Panc1 (cell line): Measurements from ENCODE around the gene CEACAM20. TPM values are rescaled to one million over a fixed set of nuclear protein-coding genes. Genes with fewer than 3 reads are reported as not detected.
"Not testable (repeated sequence)": the region's sequence is repeated elsewhere in the genome, so short reads cannot be mapped to it uniquely, and the experiment has no call there.

Experiments
- ATAC-seq: fragments of 200-7000 bp; cut with Tn5 transposase; 2 replicates; pipeline ENCODE4 v1.9.1; 2020; ENCODE audit warnings: mild to moderate bottlenecking, moderate library complexity
- BruUV-seq: library from RNA; stranded (reverse); fragments of 400-500 nt; replicated peaks from 2 replicates; lab custom pipeline; 2021; lab: Mats Ljungman, UMichigan
- CTCF ChIA-PET: fragments of 300-600 bp; sonication (Branson Sonifier 250); formaldehyde crosslinking; loops from one replicate; lab custom pipeline; 2022; ENCODE audit warnings: antibody characterized with exemption; lab: Charles Lee
- POLR2A ChIA-PET: fragments of 300-600 bp; sonication (Branson Sonifier 250); formaldehyde crosslinking; loops from one replicate; lab custom pipeline; 2022; ENCODE audit warnings: antibody characterized with exemption; lab: Charles Lee
- DNase-seq: peaks from one replicate; pipeline ENCODE4 v3.0.0-alpha.2; 2010; ENCODE audit warnings: low read depth, low spot score
- H3K27ac ChIP-seq: 2 replicates; pipeline ENCODE4 v1.5.1; 2011; ENCODE audit warnings: mild to moderate bottlenecking, low read length, inconsistent platforms
- H3K27me3 ChIP-seq: fragments of 200-500 bp; sonication (Bioruptor generic); 2 replicates; pipeline ENCODE4 v1.6.0; 2014; ENCODE audit warnings: low read length, inconsistent platforms; ENCODE audit not compliant: control insufficient read depth, insufficient read depth
- H3K36me3 ChIP-seq: fragments of 200-500 bp; sonication (Bioruptor generic); 2 replicates; pipeline ENCODE4 v1.5.1; 2014; ENCODE audit warnings: inconsistent platforms, mild to moderate bottlenecking, low read length, moderate library complexity; ENCODE audit not compliant: control insufficient read depth, insufficient read depth
- H3K4me1 ChIP-seq: 2 replicates; pipeline ENCODE4 v1.5.1; 2011; ENCODE audit warnings: inconsistent platforms, mild to moderate bottlenecking, low read length, moderate library complexity; ENCODE audit not compliant: control insufficient read depth, insufficient read depth
- H3K4me3 ChIP-seq, 2 experiments: 2 replicates each; pipeline ENCODE4 v1.5.1; 2011 to 2012; ENCODE audit warnings: low read depth in 2 of 2, low read length in 2 of 2, mild to moderate bottlenecking in 2 of 2, inconsistent platforms in 1 of 2, moderate library complexity in 1 of 2
- H3K9me3 ChIP-seq: fragments of 200-500 bp; sonication (Bioruptor generic); 2 replicates; pipeline ENCODE4 v1.5.1; 2014; ENCODE audit warnings: low read depth, mild to moderate bottlenecking, inconsistent platforms, low read length, moderate library complexity; ENCODE audit not compliant: control insufficient read depth, insufficient read depth
- CTCF ChIP-seq: fragments of 450-650 bp; IDR thresholded peaks from 2 replicates; pipeline ENCODE4 v1.5.1; 2017; ENCODE audit warnings: mild to moderate bottlenecking
- POLR2AphosphoS5 ChIP-seq: IDR thresholded peaks from 2 replicates; pipeline ENCODE4 v1.6.1; 2012; ENCODE audit warnings: mild to moderate bottlenecking, low read depth, low read length, moderate library complexity
- REST ChIP-seq, 2 experiments: IDR thresholded peaks; 2 replicates each; pipeline ENCODE4 v1.6.1; 2011 to 2012; ENCODE audit warnings: low read depth in 2 of 2, control low read depth in 1 of 2, low read length in 1 of 2, mild to moderate bottlenecking in 1 of 2, moderate library complexity in 1 of 2; ENCODE audit not compliant: insufficient read depth in 1 of 2
- SIN3A ChIP-seq: IDR thresholded peaks from 2 replicates; pipeline ENCODE4 v1.6.1; 2012; ENCODE audit warnings: low read depth, mild to moderate bottlenecking, low read length, moderate library complexity, borderline replicate concordance; ENCODE audit not compliant: insufficient read depth
- TCF7L2 ChIP-seq: IDR thresholded peaks from 2 replicates; pipeline ENCODE4 v1.6.1; 2011; ENCODE audit warnings: mild to moderate bottlenecking, low read depth, low read length, inconsistent platforms
- in situ Hi-C: cut with HindIII; loops from 2 replicates; pipeline ENCODE4 v1.10.0; 2016; ENCODE audit warnings: low sequenced_read_pairs, low pct_unique_long_range_greater_than_20kb
- intact Hi-C: fragments of 100-400 bp; cut with micrococcal nuclease; formaldehyde crosslinking; loops from one replicate; pipeline ENCODE4 v1.10.0; 2022; ENCODE audit not compliant: unreplicated experiment
- total RNA-seq: library from RNA; stranded (reverse); gene quantifications from one replicate; pipeline ENCODE4 v1.2.1, GENCODE V29; 2021; ENCODE audit not compliant: unreplicated experiment

Gene CEACAM20
- total RNA-seq, 1 experiment from 2014 or later = not detected

- H3K36me3 ChIP-seq = no peaks in the 10 kb centered on the region
- ChIA-PET POLR2A (no interaction called here), CTCF (no interaction called here)
- intact Hi-C loops = no loop called here
- no peaks in the 10 kb centered on the region for H3K4me1 ChIP-seq
- ATAC-seq (no peak), DNase-seq (no peak)
- in situ Hi-C loops = no loop called here
- H3K27me3 ChIP-seq = peaks cover 4% of the 10 kb centered on the region; the same call in 1 of the 2 replicates
- TF ChIP-seq POLR2AphosphoS5 = no peak
- TF ChIP-seq REST (IDR thresholded peaks at IDR 0.05; ENCODE audit: insufficient read depth in 1 of 2, low read depth in 2 of 2, low read length in 1 of 2) = no peak
- TF ChIP-seq SIN3A = no peak
- TF ChIP-seq CTCF = no peak
- no peak for TF ChIP-seq TCF7L2
- no TSS peak for BruUV-seq
- H3K4me3 ChIP-seq = no peak overlapping the region
- H3K27ac ChIP-seq = no peak overlapping the region
- H3K9me3 ChIP-seq = no peaks in the 10 kb centered on the region
These were observed 38.3 kb upstream of the CEACAM20 start for GRCh38 chr19:44567745-44568144.

- TF ChIP-seq SIN3A (no peak), REST (IDR thresholded peaks at IDR 0.05; ENCODE audit: insufficient read depth in 1 of 2, low read depth in 2 of 2, low read length in 1 of 2) (no peak), POLR2AphosphoS5 (no peak), TCF7L2 (no peak)
- POLR2A ChIA-PET = no interaction called here
- CTCF ChIA-PET = no interaction called here
- Histone ChIP-seq H3K9me3 (no peaks in the 10 kb centered on the region), H3K27me3 (peaks cover 4% of the 10 kb centered on the region; the same call in 1 of the 2 replicates), H3K4me3 (no peak overlapping the region), H3K27ac (no peak overlapping the region), H3K36me3 (no peaks in the 10 kb centered on the region), H3K4me1 (no peaks in the 10 kb centered on the region)
- in situ Hi-C loops (no loop called here), intact Hi-C loops (no loop called here)
- no TSS peak for BruUV-seq
- no peak for ATAC-seq
- DNase-seq = no peak
These were observed 37.5 kb upstream of the CEACAM20 start for GRCh38 chr19:44566984-44567383.

- POLR2A ChIA-PET, DNase-seq, H3K27ac ChIP-seq, intact Hi-C loops, H3K36me3 ChIP-seq, H3K4me1 ChIP-seq, H3K9me3 ChIP-seq, ATAC-seq, CTCF ChIA-PET, H3K4me3 ChIP-seq, H3K27me3 ChIP-seq, in situ Hi-C loops, BruUV-seq: not testable (repeated sequence)
These were observed 33.7 kb upstream of the CEACAM20 start for GRCh38 chr19:44563086-44563655.
